ENCODE data around the gene EEFSEC.

DNA sequence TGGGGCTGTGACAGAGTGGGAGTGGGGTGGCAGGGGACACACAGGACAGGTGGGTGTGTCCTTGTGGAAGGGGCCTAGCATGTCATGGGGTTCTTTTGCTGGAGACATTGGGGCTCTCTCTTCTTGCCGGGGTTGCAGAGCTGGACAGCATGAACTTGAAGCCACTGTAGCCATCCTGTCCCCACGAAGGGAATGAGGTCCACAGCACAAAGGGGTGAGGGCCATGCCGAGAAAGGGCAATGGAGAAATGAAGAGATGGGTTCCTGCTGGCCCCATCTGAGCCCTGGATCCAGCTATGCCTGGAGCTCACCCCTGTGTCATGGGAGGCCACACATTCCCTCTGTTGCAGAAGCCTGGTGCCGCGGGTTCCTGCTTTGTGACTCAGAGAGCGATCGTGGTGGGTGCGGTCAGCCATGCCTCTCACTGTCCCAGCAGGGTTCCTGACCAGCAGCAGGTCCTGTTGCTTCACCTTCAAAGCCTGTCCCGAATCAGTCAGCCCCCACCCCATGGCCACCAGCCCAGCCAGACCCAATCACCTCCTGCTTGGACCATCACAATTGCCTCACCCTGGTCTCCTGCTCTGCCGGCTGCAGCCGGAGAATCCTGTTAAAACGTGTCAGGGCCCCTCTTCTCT is 263.4 kb downstream of the EEFSEC start:
- no peak for TF ChIP-seq POLR2A (IDR thresholded peaks at IDR 0.05)
- TF ChIP-seq, protein P1, sequence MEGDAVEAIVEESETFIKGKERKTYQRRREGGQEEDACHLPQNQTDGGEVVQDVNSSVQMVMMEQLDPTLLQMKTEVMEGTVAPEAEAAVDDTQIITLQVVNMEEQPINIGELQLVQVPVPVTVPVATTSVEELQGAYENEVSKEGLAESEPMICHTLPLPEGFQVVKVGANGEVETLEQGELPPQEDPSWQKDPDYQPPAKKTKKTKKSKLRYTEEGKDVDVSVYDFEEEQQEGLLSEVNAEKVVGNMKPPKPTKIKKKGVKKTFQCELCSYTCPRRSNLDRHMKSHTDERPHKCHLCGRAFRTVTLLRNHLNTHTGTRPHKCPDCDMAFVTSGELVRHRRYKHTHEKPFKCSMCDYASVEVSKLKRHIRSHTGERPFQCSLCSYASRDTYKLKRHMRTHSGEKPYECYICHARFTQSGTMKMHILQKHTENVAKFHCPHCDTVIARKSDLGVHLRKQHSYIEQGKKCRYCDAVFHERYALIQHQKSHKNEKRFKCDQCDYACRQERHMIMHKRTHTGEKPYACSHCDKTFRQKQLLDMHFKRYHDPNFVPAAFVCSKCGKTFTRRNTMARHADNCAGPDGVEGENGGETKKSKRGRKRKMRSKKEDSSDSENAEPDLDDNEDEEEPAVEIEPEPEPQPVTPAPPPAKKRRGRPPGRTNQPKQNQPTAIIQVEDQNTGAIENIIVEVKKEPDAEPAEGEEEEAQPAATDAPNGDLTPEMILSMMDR (IDR thresholded peaks at IDR 0.05), result no peak

Measured in adrenal gland (tissue), 5 donors.